BJ (cell line): ENCODE data around the gene MT1M. TPM values are rescaled to one million over a fixed set of nuclear protein-coding genes. Genes with fewer than 3 reads are reported as not detected.

ENCODE experiments used
- CTCF ChIA-PET: fragments of 350-600 bp; formaldehyde crosslinking; extraction: SDS; loops from one replicate; lab custom pipeline; 2021; ENCODE audit warnings: antibody characterized with exemption, inconsistent platforms; lab: Yijun Ruan, JAX
- POLR2A ChIA-PET: fragments of 300-600 bp; sonication (Branson Sonifier 250); formaldehyde crosslinking; extraction: SDS; loops from one replicate; lab custom pipeline; 2021; ENCODE audit warnings: antibody characterized with exemption; lab: Charles Lee
- DNase-seq: peaks from one replicate; pipeline ENCODE4 v3.0.0-alpha.2; 2011; ENCODE audit warnings: low read depth
- H3K27me3 ChIP-seq: 2 replicates; pipeline ENCODE4 v1.6.0; 2011; ENCODE audit warnings: low read length; ENCODE audit not compliant: control insufficient read depth, insufficient read depth
- H3K36me3 ChIP-seq: 2 replicates; pipeline ENCODE4 v1.5.1; 2011; ENCODE audit warnings: low read length; ENCODE audit not compliant: control insufficient read depth, insufficient read depth
- H3K4me3 ChIP-seq: 2 replicates; pipeline ENCODE4 v1.5.1; 2011; ENCODE audit warnings: low read depth, mild to moderate bottlenecking, control low read depth, low read length
- CTCF ChIP-seq: IDR thresholded peaks from 2 replicates; pipeline ENCODE4 v1.5.1; 2011; ENCODE audit warnings: low read depth, mild to moderate bottlenecking, control low read depth, inconsistent platforms, low read length, moderate library complexity; ENCODE audit not compliant: insufficient read depth
- polyA plus RNA-seq: library from polyadenylated mRNA; depleted of rRNA; stranded (reverse); fragments of >200 nt; gene quantifications from 2 replicates; pipeline ENCODE4 v1.2.3, GENCODE V29; 2011

Gene MT1M
- polyA plus RNA-seq, 1 experiment, result 0.94 TPM

DNA sequence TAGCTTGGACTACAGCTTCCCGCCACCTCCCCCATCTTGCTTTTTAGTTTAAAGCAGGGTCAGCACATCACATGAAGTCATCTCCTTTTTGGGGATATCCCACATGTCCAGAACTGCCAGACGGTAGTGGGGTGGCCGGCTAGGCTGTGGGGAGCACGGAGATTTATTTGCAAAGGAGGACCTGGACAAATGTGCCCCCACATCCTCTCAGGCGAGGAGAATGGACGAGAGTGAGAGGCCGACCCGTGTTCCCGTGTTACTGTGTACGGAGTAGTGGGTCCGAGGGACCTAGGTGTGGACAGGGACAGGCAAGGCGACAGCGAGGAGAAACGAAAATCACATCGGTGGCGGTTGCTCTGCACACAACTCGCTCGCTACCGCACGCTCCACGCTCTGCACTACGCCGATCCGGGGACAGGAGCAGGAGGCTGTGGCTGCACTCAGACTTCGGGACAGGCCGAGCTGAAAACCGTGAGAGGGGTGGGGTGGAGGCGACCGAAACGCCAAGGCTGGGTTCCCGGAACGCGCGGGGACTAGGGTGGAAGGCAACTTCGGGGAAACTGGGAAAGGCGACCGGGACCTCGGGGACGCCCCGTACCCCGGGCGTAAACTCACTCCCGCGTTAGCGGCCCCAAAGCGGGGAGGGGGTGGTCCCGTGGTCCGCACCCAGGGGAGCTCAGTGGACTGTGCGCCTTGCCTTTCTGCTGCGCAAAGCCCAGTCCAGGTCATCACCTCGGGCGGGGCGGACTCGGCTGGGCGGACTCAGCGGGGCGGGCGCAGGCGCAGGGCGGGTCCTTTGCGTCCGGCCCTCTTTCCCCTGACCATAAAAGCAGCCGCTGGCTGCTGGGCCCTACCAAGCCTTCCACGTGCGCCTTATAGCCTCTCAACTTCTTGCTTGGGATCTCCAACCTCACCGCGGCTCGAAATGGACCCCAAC lies 5.6 kb downstream of the MT1M start, which contains the start of gene MT1A:
MT1A (plus strand) TSS at position 853 of the 937 bp plus-strand sequence; CDS start at position 926, 73 bp downstream.
- DNase-seq, result no peak
- POLR2A ChIA-PET, result no interaction called here
- peaks cover 39% of the 10 kb centered on the region for H3K27me3 ChIP-seq
- CTCF ChIA-PET, result interaction anchor here (0.7 kb wide), 1 partner anchor 7 kb away, joined by 3 read pairs; no protein-coding TSS in a partner anchor
- no peaks in the 10 kb centered on the region for H3K36me3 ChIP-seq
- no peak for TF ChIP-seq CTCF
- peak within 1 kb of the TSS; percentile 41 for H3K4me3 ChIP-seq

DNA sequence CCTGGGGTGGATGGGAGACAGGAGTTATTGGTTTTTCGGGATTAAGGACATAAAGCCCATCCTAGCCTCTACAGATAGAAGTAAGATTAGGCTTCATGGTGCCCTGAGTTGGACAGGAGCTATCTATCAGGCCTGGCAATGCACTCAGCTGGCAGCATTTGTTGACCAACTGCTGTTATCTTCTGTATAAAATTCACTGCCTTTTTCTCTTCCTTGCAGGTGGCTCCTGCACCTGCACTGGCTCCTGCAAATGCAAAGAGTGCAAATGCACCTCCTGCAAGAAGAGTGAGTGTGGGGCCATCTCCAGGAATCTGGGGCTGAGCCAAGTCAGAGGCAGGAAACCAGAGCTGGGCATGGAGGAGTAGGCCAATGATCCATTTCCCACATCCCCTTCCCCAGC lies 6.6 kb downstream of the MT1M start:
- CTCF ChIA-PET, result interaction anchor here (0.7 kb wide), 1 partner anchor 39 kb away, joined by 3 read pairs; no protein-coding TSS in a partner anchor

DNA sequence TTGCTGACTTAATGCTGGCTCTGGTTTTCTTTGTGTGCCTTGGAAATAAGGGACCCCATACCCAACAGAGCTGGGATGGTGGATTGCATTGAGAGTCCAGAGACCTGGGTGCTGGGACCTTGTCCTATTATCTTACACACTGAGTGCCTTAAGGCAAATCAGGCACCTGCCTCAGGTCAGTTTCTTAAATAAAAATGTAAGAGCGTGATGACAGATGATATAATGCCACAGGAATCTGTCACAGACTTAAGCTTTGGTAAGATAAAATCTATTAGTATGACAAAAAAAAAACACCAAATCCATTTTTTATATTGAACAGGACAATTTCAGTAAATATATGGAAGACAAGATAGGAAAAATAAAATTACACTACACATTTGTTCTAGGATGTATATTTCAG lies 7.6 kb downstream of the MT1M start:
- Histone ChIP-seq H3K4me3 (no peak overlapping the region), H3K36me3 (no peaks in the 10 kb centered on the region), H3K27me3 (peaks cover 25% of the 10 kb centered on the region)
- no peak for DNase-seq
- TF ChIP-seq CTCF, result no peak
- CTCF ChIA-PET, result no interaction called here
- POLR2A ChIA-PET, result interaction anchor here (0.8 kb wide), 1 partner anchor 1081 kb away, joined by 3 read pairs; no protein-coding TSS in a partner anchor

More for the DNA sequence above, 6.6 kb downstream of the MT1M start:
- Histone ChIP-seq H3K4me3 (no peak overlapping the region), H3K36me3 (no peaks in the 10 kb centered on the region), H3K27me3 (peaks cover 33% of the 10 kb centered on the region)
- POLR2A ChIA-PET, result no interaction called here
- no peak for TF ChIP-seq CTCF
- DNase-seq, result no peak

DNA sequence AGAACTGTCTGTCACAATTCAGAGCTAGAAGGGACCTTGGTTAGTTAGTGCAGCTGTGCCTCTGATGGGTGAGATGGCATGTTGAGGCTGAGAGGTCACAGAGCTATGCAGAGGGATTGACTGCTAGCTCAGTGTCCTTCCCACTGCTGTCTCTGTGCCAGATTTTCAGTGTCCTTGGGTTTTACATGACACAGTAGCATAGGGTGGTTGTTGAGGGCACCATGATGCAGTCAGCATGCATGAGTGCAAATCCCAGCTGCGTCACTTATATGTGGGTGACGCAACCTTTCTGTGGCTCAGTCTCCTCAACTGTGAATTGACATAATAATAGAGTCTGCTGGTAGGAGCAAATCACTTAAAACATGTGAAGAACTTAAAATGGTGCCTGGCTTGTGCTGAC lies 8.7 kb downstream of the MT1M start:
- ChIA-PET CTCF (interaction anchor here (1.2 kb wide), 1 partner anchor 11 kb away, joined by 3 read pairs; no protein-coding TSS in a partner anchor), POLR2A (interaction anchor here (0.8 kb wide), 1 partner anchor 1082 kb away, joined by 3 read pairs; no protein-coding TSS in a partner anchor)
- DNase-seq, result no peak
- H3K4me3 ChIP-seq, result no peak overlapping the region
- peaks cover 27% of the 10 kb centered on the region for H3K27me3 ChIP-seq
- no peak for TF ChIP-seq CTCF
- no peaks in the 10 kb centered on the region for H3K36me3 ChIP-seq
